ENCODE measurements around the gene FZD4. TPM values are rescaled to one million over a fixed set of nuclear protein-coding genes. Genes with fewer than 3 reads are reported as not detected.
"Not testable (repeated sequence)": the region's sequence is repeated elsewhere in the genome, so short reads cannot be mapped to it uniquely, and the experiment has no call there.

Gene FZD4
- polyA plus RNA-seq, 2 donors = 1.4 to 2.0 TPM

- no peaks in the 10 kb centered on the region for H3K9me3 ChIP-seq (ENCODE audit: control insufficient read depth in 2 of 2, insufficient read depth in 1 of 2, low read depth in 1 of 2, low read length in 1 of 2)
- H3K27ac ChIP-seq (ENCODE audit: low read depth in 2 of 2, low read length in 1 of 2) = no peak overlapping the region
- 73 to 76% methylated on average over 2 of the region's 2 CpGs for WGBS, 2 donors
- no peaks in the 10 kb centered on the region for H3K27me3 ChIP-seq (ENCODE audit: control insufficient read depth in 1 of 2, insufficient read depth in 2 of 2, low read length in 2 of 2)
- no peaks in the 10 kb centered on the region for H3K4me1 ChIP-seq (ENCODE audit: control insufficient read depth in 2 of 2, insufficient read depth in 2 of 2, low read length in 1 of 2)
- no peaks in the 10 kb centered on the region for H3K36me3 ChIP-seq (ENCODE audit: control insufficient read depth in 2 of 2, insufficient read depth in 2 of 2, low read length in 1 of 2)
- H3K4me3 ChIP-seq (ENCODE audit: low read depth in 1 of 2, low read length in 2 of 2) = no peak overlapping the region
Measured at GRCh38 chr11:86917589-86917988, 37.6 kb downstream of the FZD4 start.

GRCh38 chr11:86916330-86916729 is 38.9 kb downstream of the FZD4 start:
- H3K36me3 ChIP-seq (ENCODE audit: control insufficient read depth in 2 of 2, insufficient read depth in 2 of 2, low read length in 1 of 2) = no peaks in the 10 kb centered on the region
- H3K4me3 ChIP-seq (ENCODE audit: low read depth in 1 of 2, low read length in 2 of 2) = no peak overlapping the region
- peak overlapping the region; percentile 49 to 69 for H3K27ac ChIP-seq (ENCODE audit: low read depth in 2 of 2, low read length in 1 of 2)
- 8 to 21% methylated on average over 1 of the region's 1 CpG for WGBS, 2 donors
- H3K27me3 ChIP-seq (ENCODE audit: control insufficient read depth in 1 of 2, insufficient read depth in 2 of 2, low read length in 2 of 2) = no peaks in the 10 kb centered on the region
- peaks cover 0 to 2% of the 10 kb centered on the region in 2 donors for H3K9me3 ChIP-seq (ENCODE audit: control insufficient read depth in 2 of 2, insufficient read depth in 1 of 2, low read depth in 1 of 2, low read length in 1 of 2)
- H3K4me1 ChIP-seq (ENCODE audit: control insufficient read depth in 2 of 2, insufficient read depth in 2 of 2, low read length in 1 of 2) = no peaks in the 10 kb centered on the region

GRCh38 chr11:86915850-86916249 is 39.3 kb downstream of the FZD4 start:
- H3K27me3 ChIP-seq (ENCODE audit: control insufficient read depth in 1 of 2, insufficient read depth in 2 of 2, low read length in 2 of 2); H3K36me3 ChIP-seq (ENCODE audit: control insufficient read depth in 2 of 2, insufficient read depth in 2 of 2, low read length in 1 of 2); H3K9me3 ChIP-seq (ENCODE audit: control insufficient read depth in 2 of 2, insufficient read depth in 1 of 2, low read depth in 1 of 2, low read length in 1 of 2); H3K4me3 ChIP-seq (ENCODE audit: low read depth in 1 of 2, low read length in 2 of 2); H3K4me1 ChIP-seq (ENCODE audit: control insufficient read depth in 2 of 2, insufficient read depth in 2 of 2, low read length in 1 of 2): not testable (repeated sequence)
- 10 to 16% methylated on average over 1 of the region's 1 CpG for WGBS, 2 donors
- peak overlapping the region in 1 of 2 donors; percentile 62 for H3K27ac ChIP-seq (ENCODE audit: low read depth in 2 of 2, low read length in 1 of 2)

GRCh38 chr11:86914865-86915519 is 40.2 kb downstream of the FZD4 start:
- Histone ChIP-seq H3K36me3 (ENCODE audit: control insufficient read depth in 2 of 2, insufficient read depth in 2 of 2, low read length in 1 of 2) (no peaks in the 10 kb centered on the region), H3K27me3 (ENCODE audit: control insufficient read depth in 1 of 2, insufficient read depth in 2 of 2, low read length in 2 of 2) (no peaks in the 10 kb centered on the region), H3K9me3 (ENCODE audit: control insufficient read depth in 2 of 2, insufficient read depth in 1 of 2, low read depth in 1 of 2, low read length in 1 of 2) (peaks cover 0 to 2% of the 10 kb centered on the region in 2 donors), H3K4me1 (ENCODE audit: control insufficient read depth in 2 of 2, insufficient read depth in 2 of 2, low read length in 1 of 2) (no peaks in the 10 kb centered on the region), H3K27ac (ENCODE audit: low read depth in 2 of 2, low read length in 1 of 2) (peak overlapping the region in 1 of 2 donors; percentile 60), H3K4me3 (ENCODE audit: low read depth in 1 of 2, low read length in 2 of 2) (no peak overlapping the region)
- WGBS, 2 donors = 56 to 57% methylated on average over 6 of the region's 6 CpGs

GRCh38 chr11:86912238-86912637 is 43.0 kb downstream of the FZD4 start:
- Histone ChIP-seq H3K4me3 (ENCODE audit: low read depth in 1 of 2, low read length in 2 of 2) (no peak overlapping the region), H3K36me3 (ENCODE audit: control insufficient read depth in 2 of 2, insufficient read depth in 2 of 2, low read length in 1 of 2) (no peaks in the 10 kb centered on the region), H3K4me1 (ENCODE audit: control insufficient read depth in 2 of 2, insufficient read depth in 2 of 2, low read length in 1 of 2) (no peaks in the 10 kb centered on the region), H3K27me3 (ENCODE audit: control insufficient read depth in 1 of 2, insufficient read depth in 2 of 2, low read length in 2 of 2) (no peaks in the 10 kb centered on the region), H3K9me3 (ENCODE audit: control insufficient read depth in 2 of 2, insufficient read depth in 1 of 2, low read depth in 1 of 2, low read length in 1 of 2) (peaks cover 0 to 2% of the 10 kb centered on the region in 2 donors), H3K27ac (ENCODE audit: low read depth in 2 of 2, low read length in 1 of 2) (no peak overlapping the region)
- 1 to 30% methylated on average over 1 of the region's 1 CpG for WGBS, 2 donors

GRCh38 chr11:86910592-86910991 is 44.6 kb downstream of the FZD4 start:
- no peaks in the 10 kb centered on the region for H3K36me3 ChIP-seq (ENCODE audit: control insufficient read depth in 2 of 2, insufficient read depth in 2 of 2, low read length in 1 of 2)

GRCh38 chr11:86906198-86906597 is 49.0 kb downstream of the FZD4 start:
- Histone ChIP-seq H3K36me3 (ENCODE audit: control insufficient read depth in 2 of 2, insufficient read depth in 2 of 2, low read length in 1 of 2) (no peaks in the 10 kb centered on the region), H3K4me1 (ENCODE audit: control insufficient read depth in 2 of 2, insufficient read depth in 2 of 2, low read length in 1 of 2) (no peaks in the 10 kb centered on the region), H3K27ac (ENCODE audit: low read depth in 2 of 2, low read length in 1 of 2) (no peak overlapping the region), H3K9me3 (ENCODE audit: control insufficient read depth in 2 of 2, insufficient read depth in 1 of 2, low read depth in 1 of 2, low read length in 1 of 2) (no peaks in the 10 kb centered on the region), H3K27me3 (ENCODE audit: control insufficient read depth in 1 of 2, insufficient read depth in 2 of 2, low read length in 2 of 2) (no peaks in the 10 kb centered on the region), H3K4me3 (ENCODE audit: low read depth in 1 of 2, low read length in 2 of 2) (no peak overlapping the region)
- WGBS, 2 donors = 91 to 94% methylated on average over 24 of the region's 24 CpGs

More at GRCh38 chr11:86910592-86910991, 44.6 kb downstream of the FZD4 start:
- Histone ChIP-seq H3K4me1 (ENCODE audit: control insufficient read depth in 2 of 2, insufficient read depth in 2 of 2, low read length in 1 of 2) (no peaks in the 10 kb centered on the region), H3K27ac (ENCODE audit: low read depth in 2 of 2, low read length in 1 of 2) (no peak overlapping the region), H3K4me3 (ENCODE audit: low read depth in 1 of 2, low read length in 2 of 2) (no peak overlapping the region), H3K27me3 (ENCODE audit: control insufficient read depth in 1 of 2, insufficient read depth in 2 of 2, low read length in 2 of 2) (no peaks in the 10 kb centered on the region), H3K9me3 (ENCODE audit: control insufficient read depth in 2 of 2, insufficient read depth in 1 of 2, low read depth in 1 of 2, low read length in 1 of 2) (peaks cover 0 to 2% of the 10 kb centered on the region in 2 donors)
- 77 to 85% methylated on average over 3 of the region's 3 CpGs for WGBS, 2 donors

GRCh38 chr11:86905252-86905651 is 49.9 kb downstream of the FZD4 start:
- 92% methylated on average over 3 of the region's 3 CpGs for WGBS, 2 donors
- no peaks in the 10 kb centered on the region for H3K36me3 ChIP-seq (ENCODE audit: control insufficient read depth in 2 of 2, insufficient read depth in 2 of 2, low read length in 1 of 2)
- no peaks in the 10 kb centered on the region for H3K9me3 ChIP-seq (ENCODE audit: control insufficient read depth in 2 of 2, insufficient read depth in 1 of 2, low read depth in 1 of 2, low read length in 1 of 2)
- H3K27ac ChIP-seq (ENCODE audit: low read depth in 2 of 2, low read length in 1 of 2) = no peak overlapping the region
- no peak overlapping the region for H3K4me3 ChIP-seq (ENCODE audit: low read depth in 1 of 2, low read length in 2 of 2)
- no peaks in the 10 kb centered on the region for H3K4me1 ChIP-seq (ENCODE audit: control insufficient read depth in 2 of 2, insufficient read depth in 2 of 2, low read length in 1 of 2)
- no peaks in the 10 kb centered on the region for H3K27me3 ChIP-seq (ENCODE audit: control insufficient read depth in 1 of 2, insufficient read depth in 2 of 2, low read length in 2 of 2)

GRCh38 chr11:86904001-86904400 is 51.2 kb downstream of the FZD4 start:
- Histone ChIP-seq H3K9me3 (ENCODE audit: control insufficient read depth in 2 of 2, insufficient read depth in 1 of 2, low read depth in 1 of 2, low read length in 1 of 2) (no peaks in the 10 kb centered on the region), H3K4me1 (ENCODE audit: control insufficient read depth in 2 of 2, insufficient read depth in 2 of 2, low read length in 1 of 2) (no peaks in the 10 kb centered on the region), H3K27me3 (ENCODE audit: control insufficient read depth in 1 of 2, insufficient read depth in 2 of 2, low read length in 2 of 2) (no peaks in the 10 kb centered on the region), H3K36me3 (ENCODE audit: control insufficient read depth in 2 of 2, insufficient read depth in 2 of 2, low read length in 1 of 2) (no peaks in the 10 kb centered on the region), H3K4me3 (ENCODE audit: low read depth in 1 of 2, low read length in 2 of 2) (no peak overlapping the region), H3K27ac (ENCODE audit: low read depth in 2 of 2, low read length in 1 of 2) (no peak overlapping the region)
- 76 to 89% methylated on average over 2 of the region's 2 CpGs for whole genome bisulfite sequencing, 2 donors

- Histone ChIP-seq H3K4me1 (ENCODE audit: control insufficient read depth in 2 of 2, insufficient read depth in 2 of 2, low read length in 1 of 2) (no peaks in the 10 kb centered on the region), H3K27me3 (ENCODE audit: control insufficient read depth in 1 of 2, insufficient read depth in 2 of 2, low read length in 2 of 2) (no peaks in the 10 kb centered on the region), H3K4me3 (ENCODE audit: low read depth in 1 of 2, low read length in 2 of 2) (no peak overlapping the region), H3K36me3 (ENCODE audit: control insufficient read depth in 2 of 2, insufficient read depth in 2 of 2, low read length in 1 of 2) (no peaks in the 10 kb centered on the region), H3K27ac (ENCODE audit: low read depth in 2 of 2, low read length in 1 of 2) (no peak overlapping the region), H3K9me3 (ENCODE audit: control insufficient read depth in 2 of 2, insufficient read depth in 1 of 2, low read depth in 1 of 2, low read length in 1 of 2) (no peaks in the 10 kb centered on the region)
- WGBS, 2 donors = 74 to 88% methylated on average over 1 of the region's 1 CpG
Measured at GRCh38 chr11:86902345-86902744, 52.9 kb downstream of the FZD4 start.
